Memory B cell (primary cell): ENCODE results near the gene FIBCD1.

ENCODE experiments used
- ATAC-seq: fragments of 150-1000 bp; cut with Tn5 transposase; 2 replicates; pipeline ENCODE4 v1.10.0; 2021; ENCODE audit warnings: low read depth, mild to moderate bottlenecking, moderate library complexity
- DNase-seq, 2 donors: peaks; one replicate each; pipeline ENCODE4 v3.0.0; 2022; ENCODE audit warnings: low spot score in 2 of 2
- H3K27ac Mint-ChIP-seq: one replicate; pipeline ENCODE4 v1.8.0; 2022; ENCODE audit warnings: mild to moderate bottlenecking, moderate library complexity, mixed read lengths
- H3K27me3 Mint-ChIP-seq: one replicate; pipeline ENCODE4 v1.8.0; 2022; ENCODE audit warnings: mixed read lengths
- H3K36me3 Mint-ChIP-seq: one replicate; pipeline ENCODE4 v1.8.0; 2022; ENCODE audit warnings: mild to moderate bottlenecking, mixed read lengths
- H3K4me1 Mint-ChIP-seq: one replicate; pipeline ENCODE4 v1.8.0; 2022; ENCODE audit warnings: mixed read lengths
- H3K4me3 Mint-ChIP-seq: one replicate; pipeline ENCODE4 v1.8.0; 2022; ENCODE audit warnings: mild to moderate bottlenecking, moderate library complexity, mixed read lengths
- H3K9me3 Mint-ChIP-seq: one replicate; pipeline ENCODE4 v1.8.0; 2022; ENCODE audit warnings: mixed read lengths

The FIBCD1 gene

GRCh38 chr9:130930804-130931349 is 8.2 kb downstream of the FIBCD1 start:
- peaks cover 25% of the 10 kb centered on the region for H3K27me3 Mint-ChIP-seq
- H3K36me3 Mint-ChIP-seq: no peaks in the 10 kb centered on the region
- H3K27ac Mint-ChIP-seq: no peak overlapping the region
- H3K4me1 Mint-ChIP-seq: peaks cover 21% of the 10 kb centered on the region
- ATAC-seq (no peak), DNase-seq (no peak)
- no peaks in the 10 kb centered on the region for H3K9me3 Mint-ChIP-seq
- no peak overlapping the region for H3K4me3 Mint-ChIP-seq

GRCh38 chr9:130930132-130930803 is 8.8 kb downstream of the FIBCD1 start:
- no peak for ATAC-seq
- H3K4me3 Mint-ChIP-seq: no peak overlapping the region
- H3K27ac Mint-ChIP-seq: no peak overlapping the region
- H3K4me1 Mint-ChIP-seq: peaks cover 24% of the 10 kb centered on the region
- H3K9me3 Mint-ChIP-seq: no peaks in the 10 kb centered on the region
- no peaks in the 10 kb centered on the region for H3K36me3 Mint-ChIP-seq
- H3K27me3 Mint-ChIP-seq: peaks cover 25% of the 10 kb centered on the region
- no peak for DNase-seq

GRCh38 chr9:130929571-130930038 is 9.4 kb downstream of the FIBCD1 start:
- H3K36me3 Mint-ChIP-seq: no peaks in the 10 kb centered on the region
- peaks cover 24% of the 10 kb centered on the region for H3K4me1 Mint-ChIP-seq
- no peaks in the 10 kb centered on the region for H3K9me3 Mint-ChIP-seq
- peaks cover 19% of the 10 kb centered on the region for H3K27me3 Mint-ChIP-seq
- ATAC-seq (no peak), DNase-seq (no peak)
- no peak overlapping the region for H3K4me3 Mint-ChIP-seq
- H3K27ac Mint-ChIP-seq: no peak overlapping the region

GRCh38 chr9:130927995-130928900 is 10.8 kb downstream of the FIBCD1 start:
- no peak overlapping the region for H3K4me3 Mint-ChIP-seq
- no peaks in the 10 kb centered on the region for H3K9me3 Mint-ChIP-seq
- no peak overlapping the region for H3K27ac Mint-ChIP-seq
- peaks cover 17% of the 10 kb centered on the region for H3K27me3 Mint-ChIP-seq
- peaks cover 24% of the 10 kb centered on the region for H3K4me1 Mint-ChIP-seq
- DNase-seq: no peak
- no peaks in the 10 kb centered on the region for H3K36me3 Mint-ChIP-seq
- ATAC-seq: peak; percentile 40

GRCh38 chr9:130927338-130927737 is 11.7 kb downstream of the FIBCD1 start:
- Mint-ChIP-seq H3K27me3 (peaks cover 20% of the 10 kb centered on the region), H3K27ac (no peak overlapping the region), H3K9me3 (no peaks in the 10 kb centered on the region), H3K36me3 (no peaks in the 10 kb centered on the region), H3K4me3 (no peak overlapping the region), H3K4me1 (peaks cover 21% of the 10 kb centered on the region)
- no peak for DNase-seq
- no peak for ATAC-seq

- H3K36me3 Mint-ChIP-seq: no peaks in the 10 kb centered on the region
These were observed 13.9 kb downstream of the FIBCD1 start for GRCh38 chr9:130925050-130925678.

GRCh38 chr9:130924448-130924788 is 14.6 kb downstream of the FIBCD1 start:
- ATAC-seq (no peak), DNase-seq (no peak)
- no peak overlapping the region for H3K4me3 Mint-ChIP-seq
- peaks cover 8% of the 10 kb centered on the region for H3K4me1 Mint-ChIP-seq
- H3K9me3 Mint-ChIP-seq: no peaks in the 10 kb centered on the region
- no peaks in the 10 kb centered on the region for H3K36me3 Mint-ChIP-seq
- H3K27ac Mint-ChIP-seq: no peak overlapping the region
- H3K27me3 Mint-ChIP-seq: peaks cover 17% of the 10 kb centered on the region

More at GRCh38 chr9:130925050-130925678, 13.9 kb downstream of the FIBCD1 start:
- Mint-ChIP-seq H3K4me1 (peaks cover 12% of the 10 kb centered on the region), H3K9me3 (no peaks in the 10 kb centered on the region), H3K27ac (no peak overlapping the region), H3K27me3 (peaks cover 20% of the 10 kb centered on the region), H3K4me3 (no peak overlapping the region)
- ATAC-seq (no peak), DNase-seq (no peak)

- peaks cover 8% of the 10 kb centered on the region for H3K4me1 Mint-ChIP-seq
- ATAC-seq (no peak), DNase-seq (no peak)
- H3K27ac Mint-ChIP-seq: no peak overlapping the region
- no peaks in the 10 kb centered on the region for H3K36me3 Mint-ChIP-seq
- H3K4me3 Mint-ChIP-seq: no peak overlapping the region
- no peaks in the 10 kb centered on the region for H3K9me3 Mint-ChIP-seq
- peaks cover 17% of the 10 kb centered on the region for H3K27me3 Mint-ChIP-seq
These were observed 15.2 kb downstream of the FIBCD1 start for GRCh38 chr9:130923611-130924447.

- Mint-ChIP-seq H3K27me3 (peaks cover 16% of the 10 kb centered on the region), H3K4me3 (no peak overlapping the region), H3K9me3 (no peaks in the 10 kb centered on the region), H3K36me3 (no peaks in the 10 kb centered on the region), H3K27ac (no peak overlapping the region), H3K4me1 (peaks cover 8% of the 10 kb centered on the region)
- DNase-seq (no peak), ATAC-seq (no peak)
These were observed 16.0 kb downstream of the FIBCD1 start for GRCh38 chr9:130922893-130923610.

- H3K4me3 Mint-ChIP-seq: no peak overlapping the region
- DNase-seq: no peak
- peaks cover 14% of the 10 kb centered on the region for H3K27me3 Mint-ChIP-seq
- peaks cover 8% of the 10 kb centered on the region for H3K4me1 Mint-ChIP-seq
- H3K36me3 Mint-ChIP-seq: no peaks in the 10 kb centered on the region
- H3K9me3 Mint-ChIP-seq: no peaks in the 10 kb centered on the region
- no peak overlapping the region for H3K27ac Mint-ChIP-seq
- ATAC-seq: no peak
These were observed 16.8 kb downstream of the FIBCD1 start for GRCh38 chr9:130921989-130922892.

- H3K4me1 Mint-ChIP-seq: peaks cover 8% of the 10 kb centered on the region
- H3K27ac Mint-ChIP-seq: no peak overlapping the region
- no peak overlapping the region for H3K4me3 Mint-ChIP-seq
- H3K27me3 Mint-ChIP-seq: peaks cover 14% of the 10 kb centered on the region
- ATAC-seq: no peak
- no peak for DNase-seq
- no peaks in the 10 kb centered on the region for H3K36me3 Mint-ChIP-seq
- H3K9me3 Mint-ChIP-seq: no peaks in the 10 kb centered on the region
These were observed 17.6 kb downstream of the FIBCD1 start for GRCh38 chr9:130921300-130921988.
